ENCODE measurements around the gene ACADSB. TPM values are rescaled to one million over a fixed set of nuclear protein-coding genes. Genes with fewer than 3 reads are reported as not detected.

ACADSB gene
- total RNA-seq, 1 donor from 2014 or later = 22.4 TPM

DNA sequence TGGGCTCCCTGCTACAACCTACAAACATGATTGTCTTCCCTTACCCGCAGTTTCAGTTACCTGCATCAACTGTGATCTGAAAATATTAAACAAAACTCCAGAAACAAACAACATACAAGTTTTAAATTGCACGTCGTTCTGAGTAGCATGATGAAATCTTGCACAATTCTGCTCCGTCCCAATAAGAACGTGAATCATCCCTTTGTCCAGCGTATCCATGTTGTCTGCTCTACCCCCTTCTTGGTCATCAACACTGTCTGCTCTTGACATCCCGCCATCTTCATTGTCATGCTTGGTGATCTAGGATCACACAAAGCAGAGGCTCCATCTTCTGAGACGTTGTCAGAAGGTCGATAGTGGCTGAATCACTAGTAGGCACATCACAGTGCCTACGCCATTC lies 53.9 kb downstream of the ACADSB start:
- DNase-seq (ENCODE audit: low spot score, unreplicated experiment) = no peak
- H3K4me1 Mint-ChIP-seq (ENCODE audit: low read depth) = no peaks in the 10 kb centered on the region
- peaks cover 6% of the 10 kb centered on the region for H3K9me3 Mint-ChIP-seq (ENCODE audit: low read depth)
- H3K36me3 Mint-ChIP-seq (ENCODE audit: insufficient read depth) = no peaks in the 10 kb centered on the region
- H3K4me3 Mint-ChIP-seq (ENCODE audit: low read depth) = no peak overlapping the region
- TF ChIP-seq, protein P1, sequence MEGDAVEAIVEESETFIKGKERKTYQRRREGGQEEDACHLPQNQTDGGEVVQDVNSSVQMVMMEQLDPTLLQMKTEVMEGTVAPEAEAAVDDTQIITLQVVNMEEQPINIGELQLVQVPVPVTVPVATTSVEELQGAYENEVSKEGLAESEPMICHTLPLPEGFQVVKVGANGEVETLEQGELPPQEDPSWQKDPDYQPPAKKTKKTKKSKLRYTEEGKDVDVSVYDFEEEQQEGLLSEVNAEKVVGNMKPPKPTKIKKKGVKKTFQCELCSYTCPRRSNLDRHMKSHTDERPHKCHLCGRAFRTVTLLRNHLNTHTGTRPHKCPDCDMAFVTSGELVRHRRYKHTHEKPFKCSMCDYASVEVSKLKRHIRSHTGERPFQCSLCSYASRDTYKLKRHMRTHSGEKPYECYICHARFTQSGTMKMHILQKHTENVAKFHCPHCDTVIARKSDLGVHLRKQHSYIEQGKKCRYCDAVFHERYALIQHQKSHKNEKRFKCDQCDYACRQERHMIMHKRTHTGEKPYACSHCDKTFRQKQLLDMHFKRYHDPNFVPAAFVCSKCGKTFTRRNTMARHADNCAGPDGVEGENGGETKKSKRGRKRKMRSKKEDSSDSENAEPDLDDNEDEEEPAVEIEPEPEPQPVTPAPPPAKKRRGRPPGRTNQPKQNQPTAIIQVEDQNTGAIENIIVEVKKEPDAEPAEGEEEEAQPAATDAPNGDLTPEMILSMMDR (IDR thresholded peaks at IDR 0.05; ENCODE audit: unreplicated experiment) = no peak
- H3K27ac Mint-ChIP-seq = no peak overlapping the region
- peaks cover 8% of the 10 kb centered on the region for H3K27me3 Mint-ChIP-seq

DNA sequence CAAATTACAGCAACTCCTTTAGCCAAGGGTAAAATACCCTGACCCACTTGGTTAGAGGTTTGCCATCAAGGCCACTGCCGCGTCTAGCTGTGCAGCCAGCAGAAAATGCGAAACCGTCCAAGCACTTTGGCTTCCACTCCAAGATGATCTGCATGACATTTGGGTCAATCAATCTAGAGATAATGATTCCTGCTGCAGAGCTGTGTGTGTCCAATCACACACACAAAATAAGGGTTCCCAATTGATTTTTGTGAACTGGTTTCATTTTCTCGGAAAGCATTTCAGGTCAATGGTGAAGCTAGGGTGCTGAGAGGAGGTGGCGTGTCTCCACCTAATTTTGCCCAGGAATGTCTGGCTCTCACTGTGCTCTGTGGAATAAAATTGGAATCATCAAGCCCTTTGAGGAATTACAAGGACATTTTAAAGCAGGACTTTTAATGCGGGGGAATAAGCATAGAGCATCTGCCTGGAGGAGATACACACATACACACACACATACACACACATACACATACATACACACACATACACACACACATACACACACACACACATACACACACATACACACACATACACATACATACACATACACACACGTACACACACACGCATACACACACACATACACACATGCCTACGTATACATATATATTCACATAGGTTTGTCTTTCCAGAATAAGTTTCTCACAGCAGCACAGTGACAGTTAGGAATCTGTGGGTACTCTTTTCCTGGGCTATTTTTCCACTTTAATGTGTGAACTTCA lies 59.5 kb downstream of the ACADSB start:
- TF ChIP-seq, protein P1 (IDR thresholded peaks at IDR 0.05; ENCODE audit: unreplicated experiment) = no peak
- DNase-seq (ENCODE audit: low spot score, unreplicated experiment) = no peak
- H3K36me3 Mint-ChIP-seq (ENCODE audit: insufficient read depth) = no peaks in the 10 kb centered on the region
- peaks cover 6% of the 10 kb centered on the region for H3K9me3 Mint-ChIP-seq (ENCODE audit: low read depth)
- no peak overlapping the region for H3K27ac Mint-ChIP-seq
- peaks cover 5% of the 10 kb centered on the region for H3K27me3 Mint-ChIP-seq
- no peak overlapping the region for H3K4me3 Mint-ChIP-seq (ENCODE audit: low read depth)
- no peaks in the 10 kb centered on the region for H3K4me1 Mint-ChIP-seq (ENCODE audit: low read depth)

DNA sequence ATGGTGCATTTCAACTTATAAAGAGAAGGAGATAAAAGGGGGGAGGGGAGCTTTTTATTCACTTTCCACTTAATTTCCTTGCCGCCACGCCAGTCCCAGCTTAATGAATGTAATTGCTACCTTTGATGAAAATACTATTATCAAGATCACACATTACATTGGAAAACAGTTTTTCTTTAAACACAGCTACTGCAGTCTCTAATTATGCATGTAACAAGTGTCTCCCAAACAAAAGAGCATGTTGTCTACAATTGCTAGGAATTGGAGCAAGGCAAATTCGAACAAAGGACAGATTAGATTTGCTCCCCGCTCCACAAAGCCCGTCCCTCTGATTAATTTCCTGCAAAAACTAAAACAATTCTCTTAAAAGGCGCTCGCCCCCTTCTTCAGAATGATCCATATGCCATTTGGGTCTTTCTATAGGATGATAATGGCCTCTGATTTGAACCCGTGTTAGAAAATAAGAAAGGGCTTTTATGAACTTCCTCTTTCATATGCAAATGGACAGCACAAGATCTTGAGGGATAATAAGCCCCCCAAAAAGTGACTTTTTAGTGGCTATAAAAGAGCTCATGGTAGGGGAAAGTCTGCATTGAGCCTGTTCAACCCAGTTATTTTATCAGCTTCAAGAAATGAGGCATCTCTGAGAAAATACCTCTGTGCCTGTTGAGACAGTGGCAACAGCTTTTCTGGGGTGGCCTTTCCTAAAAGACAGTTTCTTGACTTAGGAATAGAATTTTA lies 60.6 kb downstream of the ACADSB start:
- Mint-ChIP-seq H3K4me1 (ENCODE audit: low read depth) (no peaks in the 10 kb centered on the region), H3K36me3 (ENCODE audit: insufficient read depth) (no peaks in the 10 kb centered on the region), H3K27ac (no peak overlapping the region), H3K27me3 (peaks cover 5% of the 10 kb centered on the region), H3K4me3 (ENCODE audit: low read depth) (no peak overlapping the region), H3K9me3 (ENCODE audit: low read depth) (peaks cover 6% of the 10 kb centered on the region)
- DNase-seq (ENCODE audit: low spot score, unreplicated experiment) = no peak
- TF ChIP-seq, protein P1 (IDR thresholded peaks at IDR 0.05; ENCODE audit: unreplicated experiment) = no peak

DNA sequence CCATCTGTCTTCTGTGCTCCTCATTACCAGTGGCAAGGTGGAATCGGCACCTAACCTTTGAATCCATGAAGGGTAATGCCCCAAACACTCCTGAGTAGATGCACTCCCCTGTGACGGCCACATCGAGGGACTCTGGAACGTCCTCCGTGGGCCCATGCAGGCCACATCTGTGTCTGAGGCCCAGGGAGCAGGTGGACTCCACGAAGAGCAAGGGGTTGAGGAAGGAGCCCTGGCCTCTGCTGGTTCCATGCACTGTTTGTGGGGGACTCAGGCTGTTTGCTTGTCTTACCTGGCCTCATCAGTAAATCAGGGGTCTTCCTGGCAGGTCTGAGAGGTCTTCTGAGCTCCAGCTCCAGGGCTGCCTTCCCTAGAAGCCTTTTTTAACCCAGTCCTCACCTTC lies 64.4 kb downstream of the ACADSB start:
- TF ChIP-seq, protein P1 (IDR thresholded peaks at IDR 0.05; ENCODE audit: unreplicated experiment) = no peak
- H3K27me3 Mint-ChIP-seq = no peaks in the 10 kb centered on the region
- DNase-seq (ENCODE audit: low spot score, unreplicated experiment) = no peak

DNA sequence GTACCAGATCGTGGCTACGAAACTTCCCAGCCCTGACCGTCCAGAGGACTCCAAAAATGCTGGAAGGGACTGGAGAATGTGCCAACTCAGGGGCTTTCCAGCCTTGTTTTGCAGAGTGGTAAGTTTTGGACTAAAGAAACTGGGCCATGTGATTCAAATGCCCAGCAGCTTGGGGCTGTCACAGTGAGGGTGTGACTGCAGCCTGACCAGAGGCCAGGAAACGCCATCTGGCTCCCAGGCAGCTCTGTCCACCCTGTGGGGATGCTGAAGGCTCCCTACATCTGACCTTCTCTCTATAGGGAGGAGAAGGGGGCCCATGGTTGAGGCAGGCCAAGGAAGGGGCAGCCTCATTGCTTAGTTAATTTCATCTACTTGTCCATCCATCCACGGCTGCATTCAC lies 65.4 kb downstream of the ACADSB start:
- Mint-ChIP-seq H3K27me3 (no peaks in the 10 kb centered on the region), H3K4me3 (ENCODE audit: low read depth) (no peak overlapping the region), H3K9me3 (ENCODE audit: low read depth) (no peaks in the 10 kb centered on the region), H3K36me3 (ENCODE audit: insufficient read depth) (no peaks in the 10 kb centered on the region), H3K4me1 (ENCODE audit: low read depth) (no peaks in the 10 kb centered on the region), H3K27ac (no peak overlapping the region)
- TF ChIP-seq, protein P1 (IDR thresholded peaks at IDR 0.05; ENCODE audit: unreplicated experiment) = no peak
- no peak for DNase-seq (ENCODE audit: low spot score, unreplicated experiment)

More for the DNA sequence above, 64.4 kb downstream of the ACADSB start:
- Mint-ChIP-seq H3K4me1 (ENCODE audit: low read depth) (no peaks in the 10 kb centered on the region), H3K36me3 (ENCODE audit: insufficient read depth) (no peaks in the 10 kb centered on the region), H3K27ac (no peak overlapping the region), H3K4me3 (ENCODE audit: low read depth) (no peak overlapping the region), H3K9me3 (ENCODE audit: low read depth) (no peaks in the 10 kb centered on the region)

All from progenitor cell of endocrine pancreas (in vitro differentiated cells).